Activated T-cell treated with anti-CD3 and anti-CD28 coated beads, Interleukin-2, amount 50 U/mL, for 24 hours (primary cell): ENCODE measurements around the gene ZSCAN5C.
"Not testable (repeated sequence)": the region's sequence is repeated elsewhere in the genome, so short reads cannot be mapped to it uniquely, and the experiment has no call there.

ENCODE experiments used
- DNase-seq: peaks from one replicate; pipeline ENCODE4 v3.0.0-alpha.2; 2020
- H3K27ac Mint-ChIP-seq: 2 replicates; pipeline ENCODE4 v1.8.0; 2020; ENCODE audit warnings: mild to moderate bottlenecking, mixed read lengths
- H3K27me3 Mint-ChIP-seq: 2 replicates; pipeline ENCODE4 v1.8.0; 2020; ENCODE audit warnings: mixed read lengths
- H3K36me3 Mint-ChIP-seq: 2 replicates; pipeline ENCODE4 v1.8.0; 2020; ENCODE audit warnings: low read depth, mixed read lengths
- H3K4me1 Mint-ChIP-seq: 2 replicates; pipeline ENCODE4 v1.8.0; 2020; ENCODE audit warnings: low read depth, mixed read lengths
- H3K4me3 Mint-ChIP-seq: 2 replicates; pipeline ENCODE4 v1.8.0; 2020; ENCODE audit warnings: mild to moderate bottlenecking, moderate library complexity, mixed read lengths
- H3K9me3 Mint-ChIP-seq: 2 replicates; pipeline ENCODE4 v1.8.0; 2020; ENCODE audit warnings: mixed read lengths

Gene ZSCAN5C

GRCh38 chr19:56217039-56217949 is 15.2 kb downstream of the ZSCAN5C start:
- Mint-ChIP-seq H3K4me1 (peaks cover 8% of the 10 kb centered on the region), H3K36me3 (peaks cover 15% of the 10 kb centered on the region), H3K9me3 (no peaks in the 10 kb centered on the region), H3K4me3 (peak overlapping the region; percentile 45), H3K27me3 (peaks cover 51% of the 10 kb centered on the region), H3K27ac (no peak overlapping the region)
- DNase-seq: peak; percentile 28

GRCh38 chr19:56218961-56219360 is 16.9 kb downstream of the ZSCAN5C start:
- Mint-ChIP-seq H3K27ac (no peak overlapping the region), H3K9me3 (no peaks in the 10 kb centered on the region), H3K36me3 (peaks cover 29% of the 10 kb centered on the region), H3K4me3 (no peak overlapping the region), H3K4me1 (peaks cover 8% of the 10 kb centered on the region), H3K27me3 (peaks cover 42% of the 10 kb centered on the region)
- DNase-seq: no peak

DNA sequence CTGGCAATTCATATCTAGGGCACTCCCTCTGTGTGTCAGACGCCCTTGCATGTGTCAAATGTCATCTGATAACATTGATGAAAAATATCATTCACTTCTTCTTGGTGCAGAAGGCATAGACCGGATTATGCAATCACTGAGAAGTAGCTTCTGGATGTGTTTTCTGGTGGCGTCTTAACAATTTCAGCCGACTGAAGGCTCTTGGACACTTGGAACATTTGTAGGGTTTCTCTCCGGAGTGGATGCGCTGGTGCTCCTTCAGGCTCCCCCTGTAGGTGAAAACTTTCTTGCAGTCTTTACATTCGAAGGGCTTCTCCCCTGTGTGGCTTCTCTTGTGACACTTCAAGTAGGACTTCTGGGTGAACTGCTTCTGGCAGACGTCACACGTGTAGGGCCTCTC is 19.4 kb downstream of the ZSCAN5C start:
- not testable (repeated sequence) for H3K27ac Mint-ChIP-seq, H3K4me1 Mint-ChIP-seq, H3K9me3 Mint-ChIP-seq, H3K4me3 Mint-ChIP-seq, DNase-seq
- H3K36me3 Mint-ChIP-seq: peaks cover 29% of the 10 kb centered on the region
- H3K27me3 Mint-ChIP-seq: peaks cover 19% of the 10 kb centered on the region

DNA sequence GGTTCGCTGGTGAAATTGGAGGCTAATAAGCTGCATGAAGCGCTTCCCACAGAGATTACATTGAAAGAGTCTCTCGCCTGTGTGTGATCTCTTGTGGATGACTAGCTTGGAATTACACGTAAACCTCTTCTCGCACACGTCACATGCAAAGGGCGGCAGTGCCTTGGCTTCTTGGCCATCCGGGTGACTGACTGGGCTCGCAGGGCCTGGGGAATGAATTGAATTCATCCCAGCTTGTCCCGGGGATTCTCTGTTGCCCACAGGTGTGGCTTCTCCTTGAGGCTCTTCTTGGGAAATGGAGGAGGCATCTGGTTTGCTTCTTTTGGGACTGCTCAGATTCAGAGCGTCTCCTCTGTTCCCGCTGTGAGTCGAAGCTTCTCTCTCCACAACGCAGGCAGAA is 19.8 kb downstream of the ZSCAN5C start:
- H3K36me3 Mint-ChIP-seq: peaks cover 29% of the 10 kb centered on the region

DNA sequence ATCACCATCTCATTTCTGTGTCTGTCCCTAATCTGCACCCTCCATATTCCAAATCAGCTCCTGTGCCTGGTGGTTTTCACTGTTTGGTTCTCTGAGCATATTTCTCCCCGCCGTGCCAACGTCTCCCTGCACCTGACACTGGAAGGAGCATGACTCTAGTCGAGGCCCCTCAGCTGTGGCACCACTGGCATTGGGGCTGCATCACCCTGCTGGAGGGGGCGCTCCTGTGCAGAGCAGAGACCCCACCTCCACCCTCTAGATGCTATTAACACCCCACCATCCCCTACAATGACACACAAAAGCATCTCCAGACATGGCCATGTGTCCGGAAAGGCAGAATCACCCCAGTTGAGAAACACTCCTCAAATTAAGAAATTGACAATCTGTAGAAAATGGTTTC is 20.8 kb downstream of the ZSCAN5C start:
- DNase-seq: no peak
- Mint-ChIP-seq H3K4me3 (no peak overlapping the region), H3K27ac (no peak overlapping the region), H3K27me3 (peaks cover 9% of the 10 kb centered on the region), H3K4me1 (peaks cover 2% of the 10 kb centered on the region), H3K9me3 (no peaks in the 10 kb centered on the region), H3K36me3 (peaks cover 29% of the 10 kb centered on the region)

More for the DNA sequence above, 19.8 kb downstream of the ZSCAN5C start:
- H3K9me3 Mint-ChIP-seq: no peaks in the 10 kb centered on the region
- DNase-seq: no peak
- H3K4me1 Mint-ChIP-seq: peaks cover 6% of the 10 kb centered on the region
- peaks cover 16% of the 10 kb centered on the region for H3K27me3 Mint-ChIP-seq
- no peak overlapping the region for H3K4me3 Mint-ChIP-seq
- H3K27ac Mint-ChIP-seq: no peak overlapping the region

GRCh38 chr19:56223481-56223880 is 21.4 kb downstream of the ZSCAN5C start:
- Mint-ChIP-seq H3K27me3 (peaks cover 6% of the 10 kb centered on the region), H3K36me3 (peaks cover 29% of the 10 kb centered on the region)

DNA sequence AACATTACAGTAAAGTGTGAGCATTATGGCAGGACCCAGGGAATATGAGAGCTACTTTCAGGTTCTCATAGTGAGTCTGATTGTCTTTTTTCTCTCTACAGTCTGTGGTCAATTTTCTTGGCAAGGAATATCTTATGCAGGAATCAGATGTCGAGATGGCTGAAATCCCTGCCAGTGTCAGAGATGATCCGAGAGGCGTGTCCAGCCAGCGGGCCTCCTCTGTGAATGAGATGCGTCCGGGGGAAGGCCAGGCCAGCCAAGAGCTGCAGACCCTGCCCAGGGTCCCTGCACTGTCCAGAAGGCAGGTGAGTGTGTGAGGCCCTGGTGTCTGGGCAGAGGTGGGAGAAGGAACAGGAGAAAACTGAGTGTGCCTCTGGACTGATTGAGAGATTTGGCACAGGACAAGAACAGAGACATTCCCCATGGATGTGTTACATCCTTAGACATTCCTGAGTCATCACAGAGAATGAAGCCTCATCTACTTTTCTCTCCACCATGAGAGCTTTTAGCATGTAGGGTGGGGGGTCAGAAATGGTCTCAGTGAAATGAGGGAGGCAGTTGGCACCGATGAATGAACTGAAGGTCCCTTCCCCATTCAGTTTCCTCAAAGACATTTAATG is 43.2 kb downstream of the ZSCAN5C start:
- Mint-ChIP-seq H3K27me3 (no peaks in the 10 kb centered on the region), H3K9me3 (no peaks in the 10 kb centered on the region)
- DNase-seq: no peak

More at GRCh38 chr19:56223481-56223880, 21.4 kb downstream of the ZSCAN5C start:
- Mint-ChIP-seq H3K27ac (no peak overlapping the region), H3K4me1 (no peaks in the 10 kb centered on the region), H3K4me3 (no peak overlapping the region), H3K9me3 (no peaks in the 10 kb centered on the region)
- no peak for DNase-seq

DNA sequence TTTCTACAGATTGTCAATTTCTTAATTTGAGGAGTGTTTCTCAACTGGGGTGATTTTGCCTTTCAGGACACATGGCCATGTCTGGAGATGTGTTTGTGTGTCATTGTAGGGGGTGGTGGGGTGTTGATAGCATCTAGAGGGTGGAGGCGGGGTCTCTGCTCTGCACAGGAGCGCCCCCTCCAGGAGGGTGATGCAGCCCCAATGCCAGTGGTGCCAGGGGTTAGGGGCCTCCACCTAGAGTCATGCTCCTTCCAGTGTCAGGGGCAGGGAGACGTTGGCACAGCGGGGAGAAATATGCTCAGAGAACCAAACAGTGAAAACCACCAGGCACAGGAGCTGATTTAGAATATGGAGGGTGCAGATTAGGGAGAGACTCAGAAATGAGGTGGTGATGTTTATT is 43.7 kb downstream of the ZSCAN5C start:
- H3K9me3 Mint-ChIP-seq, H3K27me3 Mint-ChIP-seq, H3K4me1 Mint-ChIP-seq, DNase-seq, H3K27ac Mint-ChIP-seq, H3K36me3 Mint-ChIP-seq, H3K4me3 Mint-ChIP-seq: not testable (repeated sequence)

More for the DNA sequence above, 43.2 kb downstream of the ZSCAN5C start:
- H3K27ac Mint-ChIP-seq: no peak overlapping the region
- H3K36me3 Mint-ChIP-seq: no peaks in the 10 kb centered on the region
- H3K4me1 Mint-ChIP-seq: no peaks in the 10 kb centered on the region
- no peak overlapping the region for H3K4me3 Mint-ChIP-seq

- not testable (repeated sequence) for H3K4me3 Mint-ChIP-seq
These were observed 46.8 kb downstream of the ZSCAN5C start for GRCh38 chr19:56248736-56249338.

GRCh38 chr19:56252699-56253422 is 50.8 kb downstream of the ZSCAN5C start:
- H3K4me3 Mint-ChIP-seq: no peak overlapping the region
- H3K4me1 Mint-ChIP-seq: peaks cover 3% of the 10 kb centered on the region
- no peaks in the 10 kb centered on the region for H3K9me3 Mint-ChIP-seq
- peak; percentile 82 for DNase-seq
- no peaks in the 10 kb centered on the region for H3K36me3 Mint-ChIP-seq
- no peaks in the 10 kb centered on the region for H3K27me3 Mint-ChIP-seq
- no peak overlapping the region for H3K27ac Mint-ChIP-seq

More at GRCh38 chr19:56248736-56249338, 46.8 kb downstream of the ZSCAN5C start:
- not testable (repeated sequence) for H3K27me3 Mint-ChIP-seq, H3K36me3 Mint-ChIP-seq, H3K27ac Mint-ChIP-seq, H3K9me3 Mint-ChIP-seq, H3K4me1 Mint-ChIP-seq, DNase-seq

DNA sequence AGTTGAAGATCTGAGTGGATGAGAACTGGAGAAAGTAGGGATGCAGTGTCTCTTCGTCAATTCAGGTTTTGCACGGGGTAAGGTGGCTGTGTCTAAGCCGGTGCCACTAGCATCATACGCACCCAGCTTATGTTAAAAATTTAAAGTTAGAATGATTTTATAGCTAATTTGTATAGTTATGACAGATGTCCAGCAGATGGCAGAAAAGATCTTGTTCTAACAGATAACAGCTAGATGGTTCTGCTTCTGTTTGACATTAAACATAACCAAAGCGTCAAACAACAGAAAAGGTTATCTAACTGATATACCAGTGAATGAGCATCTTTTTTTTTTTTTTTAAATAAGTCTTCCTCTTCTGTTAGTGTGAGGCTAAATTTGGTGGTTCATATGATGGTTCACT is 51.7 kb downstream of the ZSCAN5C start:
- H3K36me3 Mint-ChIP-seq: no peaks in the 10 kb centered on the region
- DNase-seq: no peak
- H3K9me3 Mint-ChIP-seq: no peaks in the 10 kb centered on the region
- H3K4me1 Mint-ChIP-seq: peaks cover 3% of the 10 kb centered on the region
- H3K27me3 Mint-ChIP-seq: no peaks in the 10 kb centered on the region
- H3K27ac Mint-ChIP-seq: no peak overlapping the region
- H3K4me3 Mint-ChIP-seq: no peak overlapping the region

- H3K27me3 Mint-ChIP-seq: no peaks in the 10 kb centered on the region
- H3K4me3 Mint-ChIP-seq: no peak overlapping the region
- no peak for DNase-seq
- H3K4me1 Mint-ChIP-seq: no peaks in the 10 kb centered on the region
- no peaks in the 10 kb centered on the region for H3K36me3 Mint-ChIP-seq
- no peaks in the 10 kb centered on the region for H3K9me3 Mint-ChIP-seq
- no peak overlapping the region for H3K27ac Mint-ChIP-seq
These were observed 56.2 kb downstream of the ZSCAN5C start for GRCh38 chr19:56258272-56258671.
